Activated CD8-positive, alpha-beta memory T cell treated with anti-CD3 and anti-CD28 coated beads, Interleukin-2, amount 50 U/mL, for 48 hours (primary cell): ENCODE measurements around the gene SOS2.

Source experiments
- DNase-seq: peaks from one replicate; pipeline ENCODE4 v3.0.0-alpha.2; 2020

Gene SOS2

DNA sequence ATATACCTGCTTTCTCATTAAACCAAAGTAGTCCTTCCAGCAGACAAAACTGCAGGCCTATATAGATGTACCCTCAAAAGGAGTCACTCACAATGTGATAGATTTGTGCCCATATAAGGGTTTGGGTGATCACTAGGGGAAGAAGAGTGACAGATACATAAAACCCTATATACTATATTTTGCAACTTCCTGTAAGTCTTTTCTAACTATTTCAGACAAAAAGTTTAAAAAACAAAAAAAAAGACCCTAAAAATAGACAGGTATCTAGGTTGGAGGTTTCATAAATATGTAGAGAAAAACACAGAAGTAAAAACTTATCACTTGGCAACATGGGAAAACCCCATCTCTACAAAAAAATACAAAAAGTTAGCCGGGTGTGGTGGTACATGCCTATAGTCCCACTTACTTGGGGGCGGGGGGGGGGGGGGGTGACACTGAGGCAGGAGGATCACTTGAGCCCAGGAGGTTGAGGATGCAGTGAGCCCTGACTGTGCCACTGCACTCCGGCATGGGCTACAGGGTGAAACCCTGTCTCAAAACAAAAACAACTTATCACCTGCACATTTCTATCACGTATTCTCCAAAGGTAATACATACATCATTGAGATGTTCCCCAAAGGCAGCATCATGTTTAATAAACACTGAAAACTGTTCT lies 117.9 kb downstream of the SOS2 start:
- no peak for DNase-seq

DNA sequence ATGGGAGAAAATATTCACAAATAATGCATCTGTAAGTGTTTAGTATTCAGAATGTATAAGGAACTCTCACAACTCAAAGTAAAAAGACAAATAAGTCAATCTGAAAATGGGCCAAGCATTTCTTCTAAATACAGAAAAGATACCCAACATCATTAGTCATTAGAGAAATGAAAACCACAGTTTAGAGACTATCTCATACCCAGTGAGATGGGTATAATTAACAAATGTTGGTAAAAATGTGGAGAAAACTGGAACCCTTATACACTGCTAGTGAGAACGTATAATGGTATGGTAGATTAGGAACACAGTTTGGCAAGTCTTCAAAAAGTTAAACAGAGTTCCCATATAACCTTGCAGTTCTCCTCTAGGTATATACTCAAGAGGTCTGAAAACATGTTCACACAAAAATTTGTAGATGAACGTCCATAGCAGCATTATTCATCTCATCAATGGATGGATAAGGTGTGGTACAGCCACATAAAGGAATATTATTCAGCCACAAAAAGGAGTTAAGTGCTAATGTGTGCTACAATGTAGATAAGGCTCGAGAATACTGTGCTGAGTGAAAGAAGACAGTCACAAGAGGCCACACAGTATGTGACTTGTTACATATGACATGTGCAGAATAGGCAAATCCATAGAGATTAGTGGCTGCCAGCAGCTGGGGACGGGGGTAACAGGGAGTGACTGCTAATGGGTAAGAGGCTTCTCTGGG lies 120.9 kb downstream of the SOS2 start:
- no peak for DNase-seq

DNA sequence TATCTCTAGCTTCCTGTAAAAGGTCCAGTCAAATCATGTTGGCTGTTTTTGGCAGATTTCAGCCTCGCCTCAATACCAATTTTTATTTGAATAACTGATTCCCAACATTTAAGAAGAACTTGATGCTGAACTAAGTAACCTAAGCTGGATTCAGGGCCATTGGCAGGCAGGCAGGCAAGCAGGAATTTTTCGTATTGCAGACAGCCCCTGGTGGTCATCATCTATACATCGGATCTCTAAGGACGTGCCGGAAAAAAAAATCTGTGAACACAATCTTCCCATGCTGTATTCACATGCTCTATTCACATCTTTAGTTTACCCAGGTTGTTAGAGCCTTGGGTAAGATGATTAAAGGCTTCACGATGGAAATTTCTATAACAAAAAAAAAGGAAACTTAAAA lies 122.0 kb downstream of the SOS2 start:
- no peak for DNase-seq

- no peak for DNase-seq
Measured at GRCh38 chr14:50107850-50108249, 123.5 kb downstream of the SOS2 start.

DNA sequence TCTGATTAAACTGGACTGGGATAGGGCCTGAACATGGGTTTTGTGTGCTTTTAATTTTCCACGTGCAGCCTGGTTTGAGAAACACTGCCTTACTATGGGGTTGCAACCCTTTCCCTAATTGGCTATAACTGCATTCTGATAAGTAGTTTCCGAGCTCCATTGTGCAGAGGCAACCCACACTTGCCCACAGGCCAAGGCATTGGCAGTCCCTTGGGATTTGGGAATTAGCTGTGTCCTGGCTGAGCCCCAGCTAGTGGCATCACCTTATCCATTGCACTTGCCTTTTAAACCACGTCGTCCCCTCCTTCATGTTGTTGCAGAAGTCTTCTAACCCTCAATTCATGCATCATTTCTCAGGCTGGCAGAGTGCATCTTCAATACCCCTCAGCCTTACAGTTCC lies 125.2 kb downstream of the SOS2 start:
- no peak for DNase-seq

DNA sequence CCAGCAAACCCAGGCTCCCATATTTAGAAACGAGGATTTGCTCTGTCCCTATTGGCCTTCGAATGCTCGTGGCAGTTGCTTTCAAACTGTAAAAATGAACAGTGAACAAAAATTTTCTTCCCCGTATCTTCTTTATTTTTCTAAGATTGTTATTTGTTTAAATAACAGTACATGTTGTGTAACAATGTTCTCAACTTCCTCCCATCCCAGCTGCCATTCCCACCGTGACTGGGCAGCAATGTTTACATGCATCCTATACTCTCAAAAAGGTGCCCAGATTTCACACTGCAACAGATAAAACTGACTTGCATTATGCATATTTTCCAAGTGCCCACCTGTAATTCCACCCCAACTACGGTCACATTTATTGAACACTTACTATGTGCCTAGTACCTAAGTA lies 127.8 kb downstream of the SOS2 start:
- no peak for DNase-seq

- no peak for DNase-seq
Measured at GRCh38 chr14:50101417-50101816, 130.0 kb downstream of the SOS2 start.

GRCh38 chr14:50100805-50101204 lies 130.6 kb downstream of the SOS2 start:
- DNase-seq = no peak

DNA sequence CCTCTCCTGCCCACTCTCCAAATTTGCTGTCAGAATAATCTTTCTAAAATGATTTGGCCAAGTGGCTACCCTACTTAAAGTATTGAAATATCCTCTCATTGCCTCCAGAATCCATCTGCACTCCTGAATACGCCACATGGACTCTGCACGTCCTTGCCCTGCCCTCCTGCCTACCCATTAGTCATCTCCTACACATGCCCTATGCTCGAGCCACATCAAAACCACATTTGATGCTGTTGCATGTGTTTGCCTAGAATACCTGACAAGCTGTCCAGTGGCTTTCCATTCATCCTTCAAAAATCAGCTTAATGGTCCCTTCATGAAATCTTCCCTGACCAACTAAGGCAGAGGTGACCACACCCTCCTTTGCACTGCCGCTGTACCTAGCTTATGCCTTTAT lies 132.0 kb downstream of the SOS2 start:
- no peak for DNase-seq

- no peak for DNase-seq
Measured at GRCh38 chr14:50095895-50096294, 135.5 kb downstream of the SOS2 start.

DNA sequence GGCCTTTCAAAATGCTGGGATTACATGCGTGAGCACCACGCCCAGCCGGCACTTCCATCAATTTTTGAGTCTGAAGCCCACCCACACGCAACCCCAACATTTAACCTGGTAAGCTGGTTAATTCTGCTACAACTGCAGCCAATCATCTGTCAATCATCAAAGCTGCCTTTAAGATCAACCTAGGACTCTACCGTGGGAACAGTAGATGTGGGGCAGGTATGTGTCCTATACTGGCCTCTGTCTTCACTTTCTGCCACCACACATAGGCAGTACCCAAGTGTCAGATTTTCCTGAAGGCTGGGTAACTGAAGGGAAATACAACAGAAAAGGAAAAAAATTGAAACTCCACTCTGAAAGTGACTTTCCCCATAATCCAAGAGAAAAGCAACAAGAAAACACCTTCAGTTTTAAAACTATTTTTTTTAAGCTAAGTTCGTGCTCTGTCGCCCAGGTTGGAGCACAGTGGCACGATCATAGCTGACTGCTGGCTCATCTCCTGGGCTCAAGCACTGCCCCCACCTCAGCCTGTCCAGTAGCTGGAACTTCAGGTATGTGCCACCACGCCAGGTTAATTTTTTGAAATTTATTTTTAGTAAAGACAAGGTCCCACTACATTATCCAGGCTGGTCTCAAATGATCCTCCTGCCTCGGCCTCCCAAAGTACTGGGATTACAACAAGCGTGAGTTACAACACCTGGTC lies 137.2 kb downstream of the SOS2 start:
- DNase-seq = no peak

DNA sequence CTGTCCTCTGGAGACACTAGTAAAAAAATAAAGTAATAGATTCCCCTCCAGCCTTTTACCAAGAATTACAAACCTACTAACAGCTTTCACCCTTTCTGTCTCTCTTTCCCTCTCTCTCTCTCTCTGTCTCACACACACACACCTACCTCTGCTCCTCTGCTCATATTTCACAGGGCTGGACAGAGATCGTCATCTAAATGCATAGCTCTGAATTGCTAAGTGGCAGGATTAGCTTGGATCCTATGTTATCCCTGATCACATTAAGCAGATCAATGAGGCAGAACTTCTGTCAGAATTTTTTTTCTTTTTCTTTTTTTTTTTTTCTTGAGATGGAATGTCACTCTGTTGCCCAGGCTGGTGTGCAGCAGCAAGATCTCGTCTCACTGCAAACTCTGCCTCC lies 137.9 kb downstream of the SOS2 start:
- no peak for DNase-seq

DNA sequence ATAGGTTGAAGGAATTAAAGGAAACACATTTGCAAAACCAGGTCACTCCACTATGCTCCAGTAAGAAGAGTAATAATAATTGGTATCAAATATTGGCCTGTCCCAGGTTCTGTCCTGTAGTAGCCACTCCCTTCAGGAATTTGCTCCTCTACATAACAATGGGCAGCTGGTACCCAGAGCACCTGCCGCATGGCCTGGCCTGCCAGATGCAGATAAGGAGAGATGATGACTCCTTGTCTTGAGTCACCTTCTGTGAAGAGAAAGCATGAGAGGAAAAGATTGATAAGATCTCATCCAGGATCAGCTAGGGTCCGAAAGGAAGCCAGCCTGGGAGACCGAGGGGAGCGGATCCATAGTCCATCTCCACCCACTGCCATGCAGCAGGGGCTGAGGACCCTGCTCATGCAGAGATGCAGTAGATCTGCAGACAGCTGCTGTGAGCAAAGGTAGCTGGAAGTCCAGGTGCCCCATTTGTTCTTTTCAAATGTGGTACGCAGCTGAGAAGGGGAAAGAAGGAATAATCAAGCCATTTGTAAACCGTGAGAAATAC lies 139.3 kb downstream of the SOS2 start:
- DNase-seq = no peak

DNA sequence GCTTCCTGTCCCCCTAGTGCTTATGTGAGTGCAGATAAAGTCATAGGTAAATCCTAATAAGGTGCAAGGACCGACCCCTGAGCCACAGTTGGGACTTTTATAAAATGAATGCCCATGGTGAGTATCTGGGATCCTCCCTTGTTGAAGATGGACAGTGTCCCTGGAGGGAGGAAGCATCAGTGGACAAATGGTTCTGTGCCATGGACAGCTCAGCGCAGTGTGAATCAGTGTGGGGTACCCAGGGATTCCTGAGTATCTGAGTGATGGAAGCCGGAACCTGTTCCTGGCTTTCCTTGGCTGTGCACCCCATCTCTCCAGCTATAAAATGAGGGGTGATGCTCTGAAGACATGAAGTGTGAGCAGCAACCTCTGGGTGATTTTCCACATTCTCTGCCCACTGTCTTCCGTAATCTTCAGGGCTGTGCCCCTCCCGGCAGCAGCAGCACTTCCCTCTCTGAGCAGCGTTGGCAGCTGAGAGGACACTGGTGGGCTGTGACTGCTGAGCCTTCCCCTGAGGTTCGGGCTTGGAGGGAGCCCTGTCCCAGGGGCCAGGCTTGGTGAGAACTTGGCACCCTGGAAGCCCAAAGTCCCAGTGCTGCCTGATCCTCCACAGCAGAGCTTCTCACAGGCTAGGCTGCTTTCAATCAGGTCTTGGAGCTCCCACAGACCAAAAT lies 140.0 kb downstream of the SOS2 start:
- DNase-seq = no peak

- DNase-seq = no peak
Measured at GRCh38 chr14:50089208-50089607, 142.2 kb downstream of the SOS2 start.

DNA sequence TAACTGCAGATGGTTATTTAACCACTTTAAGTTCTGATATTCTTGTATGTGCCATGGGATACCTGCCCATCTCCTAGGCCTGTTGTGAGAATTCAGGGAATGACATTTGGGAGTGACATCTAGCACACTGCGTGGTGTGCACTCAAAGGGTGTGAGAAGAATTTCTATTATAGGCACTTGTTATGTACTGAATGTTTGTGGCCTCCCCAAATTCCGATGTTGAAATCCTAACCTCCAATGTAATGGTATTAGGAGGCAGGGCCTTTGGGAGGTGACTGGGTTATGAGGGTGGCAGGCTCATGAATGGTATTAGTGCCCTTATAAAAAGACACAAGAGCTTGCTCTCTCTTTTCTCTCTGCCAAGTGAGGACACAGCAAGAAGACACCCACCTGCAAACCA lies 142.6 kb downstream of the SOS2 start:
- DNase-seq = no peak

DNA sequence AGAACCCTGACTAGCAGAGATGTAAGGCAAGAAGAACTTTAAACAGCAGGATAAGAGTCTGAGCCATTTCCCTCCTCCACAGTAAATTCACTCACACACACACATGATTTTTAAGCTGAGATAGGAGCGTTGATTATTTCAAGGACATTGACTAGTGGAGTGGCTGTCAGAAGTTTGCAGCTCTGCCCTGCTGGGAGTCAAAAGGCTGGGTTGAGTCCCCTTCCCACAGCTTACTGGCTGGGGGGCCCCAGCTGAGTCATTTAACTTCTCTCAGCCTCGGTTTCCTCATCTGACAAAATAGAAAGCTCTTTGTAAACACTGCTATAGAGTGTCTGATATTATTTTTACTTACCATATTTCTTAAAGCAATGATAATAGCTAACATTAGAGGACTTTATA lies 143.3 kb downstream of the SOS2 start:
- DNase-seq = no peak

- DNase-seq = no peak
Measured at GRCh38 chr14:50087341-50088116, 143.8 kb downstream of the SOS2 start.

GRCh38 chr14:50086321-50086711 lies 145.1 kb downstream of the SOS2 start:
- DNase-seq = no peak

GRCh38 chr14:50085570-50086320 lies 145.6 kb downstream of the SOS2 start:
- no peak for DNase-seq

GRCh38 chr14:50084666-50085065 lies 146.7 kb downstream of the SOS2 start:
- no peak for DNase-seq
